ENCODE results near the gene FAM98C. TPM values are rescaled to one million over a fixed set of nuclear protein-coding genes. Genes with fewer than 3 reads are reported as not detected.

FAM98C gene
- total RNA-seq, 4 donors from 2014 or later: 28.9 to 76.8 (median 48.1) TPM

GRCh38 chr19:38451629-38452028, 48.7 kb downstream of the FAM98C start:
- TF ChIP-seq POLR2A (IDR thresholded peaks at IDR 0.05) (no peak), CTCF (IDR thresholded peaks at IDR 0.05) (no peak)
- DNase-seq: no peak
- Histone ChIP-seq H3K9me3 (no peaks in the 10 kb centered on the region), H3K27me3 (no peaks in the 10 kb centered on the region), H3K27ac (no peak overlapping the region), H3K36me3 (no peaks in the 10 kb centered on the region), H3K4me1 (no peaks in the 10 kb centered on the region), H3K4me3 (no peak overlapping the region)

DNA sequence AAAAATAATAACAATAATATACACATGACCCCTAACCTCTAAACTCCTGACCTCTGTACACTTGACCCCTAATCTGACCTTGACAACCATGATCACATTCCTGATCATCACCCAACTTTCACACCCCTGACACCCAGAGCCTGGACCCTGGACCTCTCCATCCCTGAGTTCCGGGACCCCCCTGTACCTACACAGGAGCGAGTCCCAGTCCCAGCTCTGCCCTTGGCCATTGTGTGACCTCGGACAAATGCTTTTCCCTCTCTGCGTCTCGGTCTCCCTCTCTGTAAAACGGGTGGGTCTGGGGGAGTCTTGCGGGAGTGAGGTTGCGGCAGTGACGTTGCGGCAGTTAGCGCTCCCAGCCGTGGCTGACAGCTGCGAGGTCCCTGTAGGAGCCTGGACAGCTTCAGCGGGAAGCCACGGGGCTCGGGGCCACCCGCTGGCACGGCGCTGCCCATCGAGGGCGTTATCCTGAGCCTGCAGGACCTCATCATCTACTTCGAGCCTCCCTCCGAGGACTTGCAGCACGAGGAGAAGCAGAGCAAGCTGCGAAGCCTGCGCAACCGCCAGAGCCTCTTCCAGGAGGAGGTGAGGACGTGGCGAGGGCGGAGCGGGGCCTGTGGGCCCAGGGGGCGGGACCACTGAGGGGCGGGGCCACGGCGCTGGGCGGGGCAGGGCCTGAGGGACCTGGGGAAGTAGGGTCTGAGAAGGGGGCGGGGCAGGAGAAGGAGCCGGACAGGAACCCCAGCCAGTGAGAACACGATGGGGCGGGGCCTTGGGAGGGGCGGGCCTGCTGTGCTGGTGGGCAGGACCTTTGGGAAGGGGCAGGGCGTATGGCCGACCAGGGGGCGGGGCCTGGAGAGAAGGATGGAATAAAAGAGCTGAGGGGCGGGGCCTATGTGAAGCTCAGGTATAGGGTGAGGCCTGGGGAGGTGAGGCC, 49.8 kb downstream of the FAM98C start:
- Histone ChIP-seq H3K4me3 (no peak overlapping the region), H3K27ac (no peak overlapping the region), H3K27me3 (no peaks in the 10 kb centered on the region), H3K9me3 (no peaks in the 10 kb centered on the region), H3K36me3 (no peaks in the 10 kb centered on the region), H3K4me1 (no peaks in the 10 kb centered on the region)
- no peak for DNase-seq
- TF ChIP-seq CTCF (IDR thresholded peaks at IDR 0.05) (no peak), POLR2A (IDR thresholded peaks at IDR 0.05) (no peak)

DNA sequence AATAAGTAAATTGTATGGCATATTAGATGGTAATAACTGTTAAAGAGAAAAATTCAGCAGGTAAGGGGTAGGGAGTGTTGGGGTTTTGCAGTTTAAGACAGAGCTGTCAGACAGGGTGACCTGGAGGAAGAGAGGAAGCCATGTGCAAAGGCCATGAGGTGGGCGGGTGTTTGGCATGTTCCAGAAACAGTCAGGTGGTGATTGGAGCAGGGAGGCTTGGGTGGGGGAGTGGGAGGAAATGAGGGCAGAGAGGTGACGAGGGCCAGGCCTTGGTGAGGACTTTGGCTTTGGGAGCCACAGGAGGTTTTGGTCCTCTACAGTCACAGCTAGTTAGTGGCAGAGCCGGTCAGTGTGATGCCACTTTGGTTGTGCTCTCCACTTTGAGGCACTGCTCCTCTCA, 50.7 kb downstream of the FAM98C start:
- no peak overlapping the region for H3K4me3 ChIP-seq
- no peaks in the 10 kb centered on the region for H3K9me3 ChIP-seq
- DNase-seq: no peak
- no peaks in the 10 kb centered on the region for H3K4me1 ChIP-seq
- no peak overlapping the region for H3K27ac ChIP-seq
- H3K36me3 ChIP-seq: no peaks in the 10 kb centered on the region
- H3K27me3 ChIP-seq: no peaks in the 10 kb centered on the region
- TF ChIP-seq CTCF (IDR thresholded peaks at IDR 0.05) (no peak), POLR2A (IDR thresholded peaks at IDR 0.05) (no peak)

GRCh38 chr19:38455031-38455430, 52.1 kb downstream of the FAM98C start:
- Histone ChIP-seq H3K27me3 (no peaks in the 10 kb centered on the region), H3K9me3 (no peaks in the 10 kb centered on the region), H3K4me3 (no peak overlapping the region), H3K36me3 (no peaks in the 10 kb centered on the region), H3K27ac (no peak overlapping the region), H3K4me1 (no peaks in the 10 kb centered on the region)
- DNase-seq: no peak
- TF ChIP-seq CTCF (IDR thresholded peaks at IDR 0.05) (no peak), POLR2A (IDR thresholded peaks at IDR 0.05) (no peak)

- Histone ChIP-seq H3K27me3 (no peaks in the 10 kb centered on the region), H3K4me1 (no peaks in the 10 kb centered on the region), H3K36me3 (no peaks in the 10 kb centered on the region), H3K9me3 (no peaks in the 10 kb centered on the region), H3K4me3 (no peak overlapping the region), H3K27ac (no peak overlapping the region)
- no peak for TF ChIP-seq CTCF (IDR thresholded peaks at IDR 0.05)
- TF ChIP-seq POLR2A (IDR thresholded peaks at IDR 0.05): no peak
- DNase-seq: no peak
These were observed 54.3 kb downstream of the FAM98C start for GRCh38 chr19:38457202-38457601.

Measured in Peyer's patch (tissue), 4 donors.